ENCODE data around the gene PRDX2. TPM values are rescaled to one million over a fixed set of nuclear protein-coding genes. Genes with fewer than 3 reads are reported as not detected.
A peak's percentile ranks its signal among the peaks of the same experiment; 100 is the strongest.

PRDX2 gene
- total RNA-seq, 2 experiments from 2014 or later = 357 to 399 TPM

DNA sequence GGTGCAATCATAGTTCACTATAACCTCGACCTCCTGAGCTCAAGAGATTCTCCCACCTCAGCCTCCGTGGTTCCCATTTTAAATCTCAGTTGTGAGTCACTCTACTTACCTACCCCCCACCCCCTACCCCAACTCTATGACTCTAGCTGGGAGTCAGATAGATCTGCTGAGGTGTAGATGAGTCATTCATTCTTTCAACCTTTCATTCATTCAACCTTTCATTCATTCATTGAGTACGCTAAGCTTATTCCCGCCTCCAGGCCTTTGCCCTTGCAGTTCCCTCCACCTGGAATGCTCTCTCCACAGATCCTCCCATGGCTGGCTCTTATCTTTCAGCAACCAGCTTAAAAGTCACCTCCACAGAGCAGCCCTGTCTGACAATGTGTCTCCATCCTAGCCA is 35.6 kb upstream of the PRDX2 start:
- CTCF ChIA-PET (ENCODE audit: unreplicated experiment) = interaction anchor here (0.6 kb wide), 1 partner anchor 267 kb away, joined by 3 read pairs; no protein-coding TSS in a partner anchor
- no TSS peak for BruUV-seq (replicated peaks)
- no peak for TF ChIP-seq EZH2phosphoT487 (IDR thresholded peaks at IDR 0.05; ENCODE audit: borderline replicate concordance, low read depth, low read length)
- TF ChIP-seq, protein P1, sequence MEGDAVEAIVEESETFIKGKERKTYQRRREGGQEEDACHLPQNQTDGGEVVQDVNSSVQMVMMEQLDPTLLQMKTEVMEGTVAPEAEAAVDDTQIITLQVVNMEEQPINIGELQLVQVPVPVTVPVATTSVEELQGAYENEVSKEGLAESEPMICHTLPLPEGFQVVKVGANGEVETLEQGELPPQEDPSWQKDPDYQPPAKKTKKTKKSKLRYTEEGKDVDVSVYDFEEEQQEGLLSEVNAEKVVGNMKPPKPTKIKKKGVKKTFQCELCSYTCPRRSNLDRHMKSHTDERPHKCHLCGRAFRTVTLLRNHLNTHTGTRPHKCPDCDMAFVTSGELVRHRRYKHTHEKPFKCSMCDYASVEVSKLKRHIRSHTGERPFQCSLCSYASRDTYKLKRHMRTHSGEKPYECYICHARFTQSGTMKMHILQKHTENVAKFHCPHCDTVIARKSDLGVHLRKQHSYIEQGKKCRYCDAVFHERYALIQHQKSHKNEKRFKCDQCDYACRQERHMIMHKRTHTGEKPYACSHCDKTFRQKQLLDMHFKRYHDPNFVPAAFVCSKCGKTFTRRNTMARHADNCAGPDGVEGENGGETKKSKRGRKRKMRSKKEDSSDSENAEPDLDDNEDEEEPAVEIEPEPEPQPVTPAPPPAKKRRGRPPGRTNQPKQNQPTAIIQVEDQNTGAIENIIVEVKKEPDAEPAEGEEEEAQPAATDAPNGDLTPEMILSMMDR (conservative IDR thresholded peaks at IDR 0.05; ENCODE audit: low read length) = no peak
- POLR2A ChIA-PET = interaction anchor here (0.6 kb wide), 2 partner anchors 39 to 1439 kb away, joined by 3 to 5 read pairs; no protein-coding TSS in a partner anchor
- Histone ChIP-seq H3K27ac (ENCODE audit: low read depth, low read length, poor library complexity, severe bottlenecking) (no peak overlapping the region), H3K9me2 (ENCODE audit: insufficient read depth, low read length) (no peaks in the 10 kb centered on the region), H3K79me2 (ENCODE audit: insufficient read depth, low read depth, low read length) (no peaks in the 10 kb centered on the region), H2AFZ (ENCODE audit: low read length) (no peak overlapping the region), H3K9me3 (ENCODE audit: low read length) (no peaks in the 10 kb centered on the region), H3K36me3 (ENCODE audit: insufficient read depth, low read length) (no peaks in the 10 kb centered on the region), H3K4me1 (ENCODE audit: insufficient read depth, low read length, poor library complexity, severe bottlenecking) (peaks cover 73% of the 10 kb centered on the region), H4K20me1 (ENCODE audit: insufficient read depth, low read length) (no peaks in the 10 kb centered on the region), H3K4me3 (ENCODE audit: low read depth, low read length, poor library complexity, severe bottlenecking) (no peak overlapping the region), H3K4me2 (ENCODE audit: low read length) (peak overlapping the region; percentile 90; the same call in 1 of the 2 replicates)
- intact Hi-C loops (cut with micrococcal nuclease; ENCODE audit: unreplicated experiment) = loop anchor here (5.0 kb wide), 1 partner anchor 100 kb away; the partner anchor contains the start of gene CALR
- no peak for DNase-seq (ENCODE audit: low spot score)

DNA sequence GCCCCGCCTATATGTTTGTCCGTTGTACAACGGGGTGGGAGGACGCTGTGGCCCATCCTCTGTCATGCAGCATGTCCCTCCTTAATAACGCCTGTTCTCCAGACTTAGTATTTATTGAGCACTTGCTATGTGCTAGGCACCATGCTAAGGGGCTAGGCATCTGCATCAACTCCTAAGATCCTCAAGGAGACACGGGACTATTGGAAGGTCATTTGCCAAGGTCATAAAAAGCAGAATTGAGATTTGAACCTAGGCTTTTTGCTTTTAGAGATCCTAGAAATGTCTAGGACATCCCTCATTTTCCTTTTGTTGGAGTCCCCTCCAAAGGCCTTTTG is 34.9 kb upstream of the PRDX2 start:
- H4K20me1 ChIP-seq (ENCODE audit: insufficient read depth, low read length) = no peaks in the 10 kb centered on the region
- H3K4me1 ChIP-seq (ENCODE audit: insufficient read depth, low read length, poor library complexity, severe bottlenecking) = peaks cover 71% of the 10 kb centered on the region
- no peak overlapping the region for H3K27ac ChIP-seq (ENCODE audit: low read depth, low read length, poor library complexity, severe bottlenecking)
- POLR2A ChIA-PET = no interaction called here
- H3K4me3 ChIP-seq (ENCODE audit: low read depth, low read length, poor library complexity, severe bottlenecking) = peak overlapping the region; percentile 39
- intact Hi-C loops (cut with micrococcal nuclease; ENCODE audit: unreplicated experiment) = loop anchor here (5.0 kb wide), 1 partner anchor 101 kb away; the partner anchor contains the start of gene CALR
- no peaks in the 10 kb centered on the region for H3K36me3 ChIP-seq (ENCODE audit: insufficient read depth, low read length)
- no TSS peak for BruUV-seq (replicated peaks)
- no peaks in the 10 kb centered on the region for H3K9me2 ChIP-seq (ENCODE audit: insufficient read depth, low read length)
- H3K9me3 ChIP-seq (ENCODE audit: low read length) = no peaks in the 10 kb centered on the region
- H3K79me2 ChIP-seq (ENCODE audit: insufficient read depth, low read depth, low read length) = no peaks in the 10 kb centered on the region
- no peak overlapping the region; the same call in 1 of the 2 replicates for H2AFZ ChIP-seq (ENCODE audit: low read length)
- no peak for TF ChIP-seq EZH2phosphoT487 (IDR thresholded peaks at IDR 0.05; ENCODE audit: borderline replicate concordance, low read depth, low read length)
- TF ChIP-seq, protein P1 (conservative IDR thresholded peaks at IDR 0.05; ENCODE audit: low read length) = no peak
- DNase-seq (ENCODE audit: low spot score) = no peak
- CTCF ChIA-PET (ENCODE audit: unreplicated experiment) = interaction anchor here (0.6 kb wide), 1 partner anchor 266 kb away, joined by 3 read pairs; no protein-coding TSS in a partner anchor
- peak overlapping the region; percentile 72 for H3K4me2 ChIP-seq (ENCODE audit: low read length)

DNA sequence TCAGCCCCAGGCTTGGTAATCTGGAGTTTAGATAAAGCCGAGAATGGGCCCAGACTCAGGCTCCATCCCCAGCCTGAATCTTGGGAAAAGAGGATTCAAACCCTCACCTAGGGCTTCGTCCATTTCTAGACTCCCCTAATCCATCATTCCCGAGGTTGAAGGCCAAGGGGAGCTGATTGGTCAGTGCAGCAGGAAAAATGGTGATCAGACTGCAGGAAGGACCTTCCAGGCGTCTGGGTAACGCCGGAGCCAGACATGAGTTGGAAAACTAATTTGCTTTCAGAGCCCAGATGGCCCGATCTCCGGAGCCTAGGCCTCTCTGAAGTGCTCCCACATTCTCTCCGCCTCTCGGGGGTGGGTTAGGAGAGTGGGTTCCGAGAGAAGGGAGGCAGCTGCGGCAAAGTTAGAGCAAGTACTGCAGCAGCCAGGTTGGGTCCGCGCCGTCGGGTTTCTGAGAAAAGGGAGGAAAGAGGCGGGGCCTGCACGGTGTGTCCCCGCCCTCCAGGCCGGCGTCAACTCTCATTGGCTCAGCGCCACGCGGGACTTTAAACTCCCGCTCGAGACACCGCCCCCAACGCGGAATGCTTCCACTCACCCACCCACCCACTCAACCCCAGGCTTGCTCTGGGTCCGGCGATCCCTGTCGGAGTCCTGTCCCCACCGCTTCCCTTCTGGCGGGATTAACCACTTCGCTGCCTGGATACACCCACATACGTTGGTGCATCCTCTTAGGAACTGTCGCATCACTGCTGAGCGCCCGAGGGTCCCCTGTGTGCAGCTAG is 33.6 kb upstream of the PRDX2 start:
- H3K27ac ChIP-seq (ENCODE audit: low read depth, low read length, poor library complexity, severe bottlenecking) = no peak overlapping the region
- H3K9me2 ChIP-seq (ENCODE audit: insufficient read depth, low read length) = no peaks in the 10 kb centered on the region
- peak overlapping the region; percentile 9; the same call in 1 of the 2 replicates for H2AFZ ChIP-seq (ENCODE audit: low read length)
- H3K9me3 ChIP-seq (ENCODE audit: low read length) = no peaks in the 10 kb centered on the region
- peak; percentile 81 for DNase-seq (ENCODE audit: low spot score)
- TF ChIP-seq, protein P1 (conservative IDR thresholded peaks at IDR 0.05; ENCODE audit: low read length) = no peak
- TF ChIP-seq EZH2phosphoT487 (IDR thresholded peaks at IDR 0.05; ENCODE audit: borderline replicate concordance, low read depth, low read length) = no peak
- intact Hi-C loops (cut with micrococcal nuclease; ENCODE audit: unreplicated experiment) = loop anchor here (5.0 kb wide), 1 partner anchor 102 kb away; the partner anchor contains the start of gene CALR
- H3K4me2 ChIP-seq (ENCODE audit: low read length) = peak overlapping the region; percentile 72
- H4K20me1 ChIP-seq (ENCODE audit: insufficient read depth, low read length) = no peaks in the 10 kb centered on the region
- ChIA-PET POLR2A (interaction anchor here (0.6 to 0.7 kb wide), 3 partner anchors 47 to 210 kb away, joined by 3 to 7 read pairs (median 3); no protein-coding TSS in a partner anchor), CTCF (ENCODE audit: unreplicated experiment) (no interaction called here)
- H3K4me3 ChIP-seq (ENCODE audit: low read depth, low read length, poor library complexity, severe bottlenecking) = peak overlapping the region; percentile 39
- H3K79me2 ChIP-seq (ENCODE audit: insufficient read depth, low read depth, low read length) = no peaks in the 10 kb centered on the region
- no TSS peak for BruUV-seq (replicated peaks)
- peaks cover 57% of the 10 kb centered on the region for H3K4me1 ChIP-seq (ENCODE audit: insufficient read depth, low read length, poor library complexity, severe bottlenecking)
- H3K36me3 ChIP-seq (ENCODE audit: insufficient read depth, low read length) = no peaks in the 10 kb centered on the region
